Measurements from ENCODE around the gene MRGPRE.
"Not testable (repeated sequence)": the region's sequence is repeated elsewhere in the genome, so short reads cannot be mapped to it uniquely, and the experiment has no call there.

Gene MRGPRE

GRCh38 chr11:3231851-3232744 lies at the start of gene MRGPRE:
Gene MRGPRE (minus strand): TSS chr11:3232417. CDS start chr11:3228799, 3,618 bp downstream.
- DNase-seq: no peak

GRCh38 chr11:3281146-3281545 lies 48.9 kb upstream of the MRGPRE start:
- not testable (repeated sequence) for DNase-seq

- DNase-seq: not testable (repeated sequence)
Measured at GRCh38 chr11:3280662-3281061, 48.4 kb upstream of the MRGPRE start.

- not testable (repeated sequence) for DNase-seq
Measured at GRCh38 chr11:3278922-3279321, 46.7 kb upstream of the MRGPRE start.

- not testable (repeated sequence) for DNase-seq
Measured at GRCh38 chr11:3273629-3274028, 41.4 kb upstream of the MRGPRE start.

GRCh38 chr11:3262548-3262947 lies 30.3 kb upstream of the MRGPRE start:
- DNase-seq: not testable (repeated sequence)

GRCh38 chr11:3261831-3262230 lies 29.6 kb upstream of the MRGPRE start:
- DNase-seq: not testable (repeated sequence)

GRCh38 chr11:3257509-3257908 lies 25.3 kb upstream of the MRGPRE start:
- not testable (repeated sequence) for DNase-seq

GRCh38 chr11:3255241-3255640 lies 23.0 kb upstream of the MRGPRE start:
- DNase-seq: not testable (repeated sequence)

GRCh38 chr11:3254773-3255172 lies 22.6 kb upstream of the MRGPRE start:
- DNase-seq: not testable (repeated sequence)

- no peak for DNase-seq
Measured at GRCh38 chr11:3245071-3245470, 12.9 kb upstream of the MRGPRE start.

GRCh38 chr11:3243880-3244279 lies 11.7 kb upstream of the MRGPRE start:
- no peak for DNase-seq

GRCh38 chr11:3237119-3237518 lies 4.9 kb upstream of the MRGPRE start:
- DNase-seq: no peak

- no peak for DNase-seq
Measured at GRCh38 chr11:3234846-3235245, 2.6 kb upstream of the MRGPRE start.

- no peak for DNase-seq
Measured at GRCh38 chr11:3232956-3233355, 739 bp upstream of the MRGPRE start.

- DNase-seq: no peak
Measured at GRCh38 chr11:3231550-3231850, 717 bp downstream of the MRGPRE start.

- no peak for DNase-seq
Measured at GRCh38 chr11:3230636-3231549, 1.3 kb downstream of the MRGPRE start.

- no peak for DNase-seq
Measured at GRCh38 chr11:3229673-3230630, 2.3 kb downstream of the MRGPRE start.

- DNase-seq: no peak
Measured at GRCh38 chr11:3228445-3228829, 3.8 kb downstream of the MRGPRE start.

GRCh38 chr11:3227568-3228444 lies 4.4 kb downstream of the MRGPRE start:
- no peak for DNase-seq

- no peak for DNase-seq
Measured at GRCh38 chr11:3226846-3227567, 5.2 kb downstream of the MRGPRE start.
